PC-3 (cell line): Measurements from ENCODE around the gene RPS4Y1. TPM values are rescaled to one million over a fixed set of nuclear protein-coding genes. Genes with fewer than 3 reads are reported as not detected.
"Not testable (repeated sequence)": the region's sequence is repeated elsewhere in the genome, so short reads cannot be mapped to it uniquely, and the experiment has no call there.

Experiments
- ATAC-seq: fragments of 200-7000 bp; cut with Tn5 transposase; 2 replicates; pipeline ENCODE4 v1.9.1; 2020; ENCODE audit warnings: mild to moderate bottlenecking, moderate library complexity
- BruUV-seq: library from RNA; stranded (reverse); fragments of 400-500 nt; replicated peaks from 2 replicates; lab custom pipeline; 2021; lab: Mats Ljungman, UMichigan
- CTCF ChIA-PET: fragments of 300-600 bp; sonication (Branson Sonifier 250); formaldehyde crosslinking; loops from one replicate; lab custom pipeline; 2022; ENCODE audit warnings: antibody characterized with exemption; lab: Charles Lee
- POLR2A ChIA-PET: fragments of 300-600 bp; sonication (Branson Sonifier 250); formaldehyde crosslinking; loops from one replicate; lab custom pipeline; 2022; ENCODE audit warnings: antibody characterized with exemption; ENCODE audit not compliant: unreplicated experiment; lab: Charles Lee
- DNase-seq: peaks from one replicate; pipeline ENCODE4 v3.0.0-alpha.2; 2015
- H2AFZ ChIP-seq: fragments of 300-600 bp; sonication (generic); 2 replicates; pipeline ENCODE4 v1.6.0; 2016; ENCODE audit warnings: antibody characterized with exemption, low read length
- H3F3A ChIP-seq: fragments of 300-600 bp; sonication (generic); one replicate; pipeline ENCODE4 v1.6.0; 2017; ENCODE audit warnings: antibody characterized with exemption, low read length, control low read depth, mild to moderate bottlenecking; ENCODE audit not compliant: unreplicated experiment
- H3K27ac ChIP-seq: fragments of 300-600 bp; sonication (generic); 2 replicates; pipeline ENCODE4 v1.5.1; 2016; ENCODE audit warnings: mild to moderate bottlenecking, low read length
- H3K27me3 ChIP-seq: fragments of 300-600 bp; sonication (generic); 2 replicates; pipeline ENCODE4 v1.6.1; 2016; ENCODE audit warnings: low read length, mixed read lengths
- H3K36me3 ChIP-seq: fragments of 300-600 bp; sonication (generic); 2 replicates; pipeline ENCODE4 v1.6.1; 2016; ENCODE audit warnings: low read depth, mixed run types, low read length, mixed read lengths
- H3K4me1 ChIP-seq: fragments of 300-600 bp; sonication (generic); 2 replicates; pipeline ENCODE4 v1.5.1; 2016; ENCODE audit warnings: low read length; ENCODE audit not compliant: insufficient read depth
- H3K4me2 ChIP-seq: fragments of 300-600 bp; sonication (generic); 2 replicates; pipeline ENCODE4 v1.6.0; 2016; ENCODE audit warnings: low read length
- H3K4me3 ChIP-seq: fragments of 300-600 bp; sonication (generic); 2 replicates; pipeline ENCODE4 v1.5.1; 2016; ENCODE audit warnings: mild to moderate bottlenecking, low read length, mixed read lengths
- H3K79me2 ChIP-seq: fragments of 300-600 bp; sonication (generic); 2 replicates; pipeline ENCODE4 v1.6.1; 2017; ENCODE audit warnings: low read length, mixed read lengths
- H3K9ac ChIP-seq: fragments of 300-600 bp; sonication (generic); 2 replicates; pipeline ENCODE4 v1.6.0; 2016; ENCODE audit warnings: mild to moderate bottlenecking, low read length
- H3K9me2 ChIP-seq: fragments of 300-600 bp; sonication (generic); replicated peaks from 2 replicates; pipeline ENCODE4 v1.6.1; 2016; ENCODE audit warnings: mixed run types, low read length, mixed read lengths
- H3K9me3 ChIP-seq: fragments of 300-600 bp; sonication (generic); 2 replicates; pipeline ENCODE4 v1.6.1; 2016; ENCODE audit warnings: low read length, mixed read lengths
- H4K20me1 ChIP-seq: fragments of 300-600 bp; sonication (generic); 2 replicates; pipeline ENCODE4 v1.6.1; 2016; ENCODE audit warnings: low read length, mixed read lengths
- EZH2 ChIP-seq: fragments of 300-600 bp; sonication (generic); IDR thresholded peaks from one replicate; pipeline ENCODE4 v1.6.1; 2017; ENCODE audit warnings: antibody characterized with exemption, mild to moderate bottlenecking, low read length; ENCODE audit not compliant: unreplicated experiment
- EZH2phosphoT487 ChIP-seq: fragments of 300-600 bp; sonication (generic); IDR thresholded peaks from 2 replicates; pipeline ENCODE4 v1.6.1; 2018; ENCODE audit warnings: mild to moderate bottlenecking, antibody characterized with exemption, low read length, borderline replicate concordance
- intact Hi-C: fragments of 100-400 bp; cut with micrococcal nuclease; formaldehyde crosslinking; loops from 2 replicates; pipeline ENCODE4 v1.9.0; 2023
- total RNA-seq: library from RNA; depleted of rRNA; stranded (reverse); fragments of >200 nt; gene quantifications from 2 replicates; pipeline ENCODE4 v1.2.3, GENCODE V29; 2014
- TF ChIP-seq, protein P1 (sequence below): fragments of 300-600 bp; sonication (generic); conservative IDR thresholded peaks from 2 replicates; pipeline ENCODE4 v1.5.1; 2017; ENCODE audit warnings: antibody characterized with exemption, low read depth, mild to moderate bottlenecking, low read length

RPS4Y1 gene
- total RNA-seq, 1 experiment from 2014 or later = not detected

DNA sequence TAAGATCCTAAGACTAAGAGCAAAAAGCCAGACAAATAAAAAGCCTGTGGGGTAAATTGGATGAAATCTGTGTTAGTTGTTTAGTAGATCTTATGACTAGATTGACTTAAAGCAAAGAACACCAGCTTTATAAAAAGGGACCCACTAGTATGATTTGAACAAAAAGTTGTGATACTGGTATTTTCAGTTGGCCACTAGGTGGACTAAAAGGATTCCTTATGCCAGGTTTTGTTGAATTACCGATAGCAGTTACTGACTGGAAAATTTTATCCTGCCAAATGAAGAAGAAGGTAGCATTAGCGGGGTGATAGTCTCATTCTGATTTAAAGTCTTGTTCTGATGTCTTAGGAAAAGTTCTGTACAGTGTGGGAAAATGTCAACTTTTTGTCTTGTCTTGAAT lies 41.2 kb upstream of the RPS4Y1 start:
- Histone ChIP-seq H3K27me3 (no peaks in the 10 kb centered on the region), H3K4me3 (no peak overlapping the region), H3F3A (no peaks in the 10 kb centered on the region), H4K20me1 (no peaks in the 10 kb centered on the region), H3K36me3 (no peaks in the 10 kb centered on the region), H3K4me2 (no peak overlapping the region), H3K27ac (no peak overlapping the region), H3K9ac (no peak overlapping the region), H2AFZ (no peak overlapping the region), H3K9me3 (no peaks in the 10 kb centered on the region), H3K4me1 (no peaks in the 10 kb centered on the region), H3K79me2 (no peaks in the 10 kb centered on the region), H3K9me2 (no peaks in the 10 kb centered on the region)
- BruUV-seq = no TSS peak
- CTCF ChIA-PET = no interaction called here
- TF ChIP-seq EZH2phosphoT487 (no peak), EZH2 (no peak)
- TF ChIP-seq, protein P1, sequence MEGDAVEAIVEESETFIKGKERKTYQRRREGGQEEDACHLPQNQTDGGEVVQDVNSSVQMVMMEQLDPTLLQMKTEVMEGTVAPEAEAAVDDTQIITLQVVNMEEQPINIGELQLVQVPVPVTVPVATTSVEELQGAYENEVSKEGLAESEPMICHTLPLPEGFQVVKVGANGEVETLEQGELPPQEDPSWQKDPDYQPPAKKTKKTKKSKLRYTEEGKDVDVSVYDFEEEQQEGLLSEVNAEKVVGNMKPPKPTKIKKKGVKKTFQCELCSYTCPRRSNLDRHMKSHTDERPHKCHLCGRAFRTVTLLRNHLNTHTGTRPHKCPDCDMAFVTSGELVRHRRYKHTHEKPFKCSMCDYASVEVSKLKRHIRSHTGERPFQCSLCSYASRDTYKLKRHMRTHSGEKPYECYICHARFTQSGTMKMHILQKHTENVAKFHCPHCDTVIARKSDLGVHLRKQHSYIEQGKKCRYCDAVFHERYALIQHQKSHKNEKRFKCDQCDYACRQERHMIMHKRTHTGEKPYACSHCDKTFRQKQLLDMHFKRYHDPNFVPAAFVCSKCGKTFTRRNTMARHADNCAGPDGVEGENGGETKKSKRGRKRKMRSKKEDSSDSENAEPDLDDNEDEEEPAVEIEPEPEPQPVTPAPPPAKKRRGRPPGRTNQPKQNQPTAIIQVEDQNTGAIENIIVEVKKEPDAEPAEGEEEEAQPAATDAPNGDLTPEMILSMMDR = no peak
- DNase-seq = no peak
- no peak for ATAC-seq
- POLR2A ChIA-PET = no interaction called here
- intact Hi-C loops = no loop called here

DNA sequence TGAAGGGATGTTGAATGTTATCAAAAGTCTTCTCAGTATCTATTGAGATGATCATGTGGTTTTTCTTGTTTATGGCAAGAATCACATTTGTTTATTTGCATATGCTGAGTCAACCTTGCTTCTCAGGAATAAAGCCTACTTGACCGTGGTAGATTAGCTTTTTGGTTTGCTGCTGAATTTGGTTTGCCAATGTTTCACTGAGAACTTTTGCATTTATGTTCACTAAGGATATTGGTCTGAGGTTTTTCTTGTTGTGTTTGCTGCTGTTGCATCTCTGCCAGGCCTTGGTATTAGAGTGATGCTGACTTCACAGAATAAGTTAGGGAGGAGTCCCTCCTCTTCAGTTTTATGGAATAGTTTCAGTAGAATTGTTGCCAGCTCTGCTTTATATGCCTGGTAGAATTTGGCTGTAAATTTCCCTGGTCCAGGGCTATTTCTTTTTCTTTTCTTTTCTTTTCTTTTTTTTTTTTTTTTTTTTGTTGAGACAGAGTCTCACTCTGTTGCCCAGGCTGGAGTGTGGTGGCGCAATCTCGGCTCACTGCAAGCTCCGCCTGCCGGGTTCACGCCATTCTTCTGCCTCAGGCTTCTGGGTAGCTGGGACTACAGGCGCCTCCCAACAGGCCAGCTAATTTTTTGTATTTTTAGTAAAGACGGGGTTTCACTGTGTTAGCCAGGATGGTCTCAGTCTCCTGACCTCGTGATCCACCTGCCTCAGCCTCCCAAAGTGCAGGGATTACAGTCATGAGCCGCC lies 24.1 kb upstream of the RPS4Y1 start:
- CTCF ChIA-PET, DNase-seq, H3K9ac ChIP-seq, H3K9me2 ChIP-seq, H3K36me3 ChIP-seq, ATAC-seq, H3K27ac ChIP-seq, H4K20me1 ChIP-seq, H3K27me3 ChIP-seq, H3K4me1 ChIP-seq, intact Hi-C loops, H3K79me2 ChIP-seq, H3K4me3 ChIP-seq, H3K9me3 ChIP-seq, BruUV-seq, H3K4me2 ChIP-seq, POLR2A ChIA-PET, H2AFZ ChIP-seq, H3F3A ChIP-seq: not testable (repeated sequence)

DNA sequence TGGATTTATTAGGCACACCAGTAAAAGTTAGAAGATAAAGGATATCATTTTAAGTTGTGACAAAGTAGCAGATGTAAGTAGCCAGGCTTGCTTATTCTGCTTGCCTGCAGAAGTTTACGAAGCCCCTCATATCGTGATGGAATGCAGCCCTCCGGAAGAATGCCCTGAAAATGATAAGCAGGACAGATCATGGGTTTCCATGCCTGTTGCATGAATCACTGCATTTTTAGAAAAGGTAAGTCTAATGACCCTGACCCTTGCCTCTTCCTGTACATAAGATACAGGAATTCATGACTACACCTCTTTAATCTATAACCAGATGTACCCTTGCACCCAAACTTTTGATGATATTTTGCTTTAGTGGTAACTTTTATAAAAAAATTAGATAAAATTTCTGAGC lies 16.9 kb upstream of the RPS4Y1 start:
- no peak for DNase-seq
- intact Hi-C loops = no loop called here
- no peak for ATAC-seq
- H3K4me1 ChIP-seq = no peaks in the 10 kb centered on the region
- H3K9ac ChIP-seq = no peak overlapping the region
- no peaks in the 10 kb centered on the region for H3K9me3 ChIP-seq
- no peaks in the 10 kb centered on the region for H4K20me1 ChIP-seq
- no peak overlapping the region for H3K4me2 ChIP-seq
- no peak overlapping the region for H3K4me3 ChIP-seq
- CTCF ChIA-PET = no interaction called here
- no peaks in the 10 kb centered on the region for H3K9me2 ChIP-seq
- H3K79me2 ChIP-seq = no peaks in the 10 kb centered on the region
- no peak overlapping the region for H3K27ac ChIP-seq
- no peaks in the 10 kb centered on the region for H3F3A ChIP-seq
- no peaks in the 10 kb centered on the region for H3K36me3 ChIP-seq
- H3K27me3 ChIP-seq = no peaks in the 10 kb centered on the region
- TF ChIP-seq EZH2phosphoT487 (no peak), EZH2 (no peak)
- TF ChIP-seq, protein P1 = no peak
- POLR2A ChIA-PET = no interaction called here
- no peak overlapping the region for H2AFZ ChIP-seq
- BruUV-seq = no TSS peak
